GM18858 (cell line): ENCODE results near the gene TRPM3.

Source experiments
- ATAC-seq: cut with Tn5 transposase; IDR thresholded peaks from one replicate; pipeline ENCODE4 v1.9.1; 2021; ENCODE audit not compliant: unreplicated experiment

TRPM3 gene

GRCh38 chr9:70535546-70536323 is 585.7 kb downstream of the TRPM3 start:
- no peak for ATAC-seq

- ATAC-seq: no peak
These were observed 587.0 kb downstream of the TRPM3 start for GRCh38 chr9:70534471-70534870.

DNA sequence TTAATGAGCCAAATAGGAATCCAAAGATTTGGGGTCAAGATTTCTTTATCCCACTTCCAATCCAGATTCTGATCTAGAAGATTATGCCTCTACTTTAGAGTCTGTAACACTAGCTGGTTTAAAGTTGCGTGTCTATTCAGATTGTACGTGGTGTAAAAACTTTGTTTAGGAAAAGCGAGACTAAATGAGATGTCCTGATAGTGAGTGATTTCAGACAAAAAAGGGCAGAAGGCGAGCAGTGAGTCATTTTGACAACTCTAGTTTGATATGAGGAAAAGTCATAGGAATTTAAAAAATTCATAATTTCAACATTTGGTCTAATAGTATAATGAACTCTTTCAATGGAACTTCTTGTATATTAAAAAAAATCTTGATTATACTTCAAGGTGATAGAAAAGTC is 587.4 kb downstream of the TRPM3 start:
- no peak for ATAC-seq

DNA sequence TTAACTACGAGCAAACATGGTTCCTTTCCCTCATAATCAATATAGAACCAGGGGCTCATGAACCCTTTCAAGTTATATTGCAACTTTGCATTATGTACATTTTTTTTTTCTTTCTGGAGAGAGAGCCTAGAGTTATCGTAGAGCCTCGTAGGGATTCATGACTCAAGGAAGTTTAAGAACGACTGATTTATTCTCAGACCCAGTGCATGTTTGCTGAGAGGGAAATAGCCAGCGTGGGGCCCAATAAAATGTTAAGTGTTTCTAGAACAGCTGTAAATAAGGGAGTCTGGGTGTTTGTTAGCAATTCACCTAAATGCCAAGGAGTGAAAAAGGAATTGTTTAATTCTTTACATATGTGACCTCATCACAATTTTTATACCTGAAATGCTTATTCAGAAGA is 587.9 kb downstream of the TRPM3 start:
- no peak for ATAC-seq

GRCh38 chr9:70532716-70533115 is 588.7 kb downstream of the TRPM3 start:
- ATAC-seq: no peak

DNA sequence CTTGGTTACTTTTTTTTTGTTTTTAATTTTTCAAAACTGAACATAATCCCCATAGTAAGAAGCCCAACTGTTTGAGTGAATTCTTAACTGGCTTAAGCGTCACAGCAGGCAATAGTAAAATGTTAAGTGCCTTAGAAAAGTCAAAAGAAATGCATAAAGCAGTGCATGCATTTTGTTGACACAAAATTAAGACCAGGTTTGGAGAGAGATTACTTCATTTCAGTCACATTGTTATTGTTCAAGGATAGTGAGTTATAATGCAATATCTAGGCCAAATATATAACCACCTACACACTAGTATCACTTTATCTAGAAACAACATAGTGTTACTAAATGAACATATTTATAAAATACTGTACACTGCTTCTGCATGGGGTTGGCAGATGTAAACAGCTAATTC is 590.1 kb downstream of the TRPM3 start:
- no peak for ATAC-seq

- no peak for ATAC-seq
These were observed 590.7 kb downstream of the TRPM3 start for GRCh38 chr9:70530716-70531115.

DNA sequence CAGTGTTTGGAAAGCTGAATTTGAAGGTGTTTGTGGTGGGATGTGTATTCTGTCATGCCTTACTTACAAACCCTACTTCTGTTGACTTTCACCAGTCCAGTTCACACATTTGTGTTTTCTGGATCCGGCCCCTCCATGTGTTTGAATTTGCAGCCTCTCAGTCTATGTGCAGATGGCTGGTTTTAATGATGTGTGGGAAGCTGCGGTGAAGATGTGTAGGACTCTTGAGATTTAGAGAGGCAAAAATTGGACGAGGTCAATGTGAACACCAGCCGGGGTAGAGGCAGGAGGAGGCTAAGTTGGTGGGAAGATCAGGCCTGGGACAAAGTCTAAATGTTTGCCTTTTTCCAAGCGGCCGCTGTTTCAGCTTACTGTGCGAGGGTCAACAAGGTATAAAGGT is 591.6 kb downstream of the TRPM3 start:
- ATAC-seq: no peak

DNA sequence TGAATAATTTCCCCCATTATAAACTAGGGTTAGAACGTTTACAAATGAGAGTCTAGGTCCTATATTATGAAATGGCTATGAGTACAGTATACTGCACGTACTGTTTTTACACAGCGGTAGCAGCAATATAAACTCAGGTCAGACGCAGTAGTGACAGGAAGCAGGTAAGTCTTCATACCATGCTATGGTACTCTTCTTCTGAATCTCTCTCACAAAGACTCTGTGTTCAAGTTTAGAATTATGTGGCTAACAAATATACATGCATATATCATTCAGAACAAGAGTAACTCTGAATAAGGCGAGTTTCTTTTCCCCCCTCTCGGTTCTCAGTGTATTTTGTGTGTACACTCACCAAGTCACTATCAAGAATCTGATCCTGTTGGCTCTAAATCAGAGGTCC is 592.0 kb downstream of the TRPM3 start:
- no peak for ATAC-seq

DNA sequence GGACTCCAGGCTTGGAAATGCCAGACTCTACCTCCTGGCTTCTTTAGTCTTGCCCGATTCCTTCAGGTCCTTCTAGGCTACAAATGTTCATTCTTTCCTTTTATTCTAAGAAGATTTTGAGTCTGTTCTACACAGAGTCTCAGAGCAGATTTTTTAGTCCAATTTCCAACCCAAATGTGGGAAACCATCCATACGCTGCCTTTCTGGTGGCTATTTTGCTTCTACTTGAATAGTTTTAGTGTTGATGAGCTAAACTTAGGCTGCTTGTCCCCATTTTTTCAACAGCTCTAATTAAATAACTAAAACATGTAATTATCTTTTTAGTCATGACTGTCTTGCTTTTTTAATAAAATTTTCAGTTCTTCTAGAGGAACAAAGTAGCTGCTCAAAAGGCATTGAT is 594.5 kb downstream of the TRPM3 start:
- no peak for ATAC-seq

DNA sequence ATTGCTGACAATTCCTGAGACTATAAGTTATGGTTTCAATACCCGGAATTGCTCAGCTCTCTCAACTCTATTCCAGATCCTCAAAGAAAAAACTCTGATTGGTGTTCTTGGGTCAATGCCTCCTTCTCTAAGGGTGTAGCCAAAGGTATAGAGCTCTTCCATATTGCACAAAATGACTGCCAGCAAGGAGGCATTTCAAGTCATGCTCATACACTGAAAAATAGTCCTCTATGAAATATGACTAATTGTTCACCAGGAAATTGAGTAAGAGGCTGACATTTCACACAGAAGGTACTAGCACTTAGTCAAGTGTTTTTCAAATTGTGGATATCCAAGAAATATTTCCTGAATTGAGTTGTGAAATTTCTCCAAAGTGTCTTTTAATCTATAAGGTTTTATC is 595.9 kb downstream of the TRPM3 start:
- no peak for ATAC-seq

DNA sequence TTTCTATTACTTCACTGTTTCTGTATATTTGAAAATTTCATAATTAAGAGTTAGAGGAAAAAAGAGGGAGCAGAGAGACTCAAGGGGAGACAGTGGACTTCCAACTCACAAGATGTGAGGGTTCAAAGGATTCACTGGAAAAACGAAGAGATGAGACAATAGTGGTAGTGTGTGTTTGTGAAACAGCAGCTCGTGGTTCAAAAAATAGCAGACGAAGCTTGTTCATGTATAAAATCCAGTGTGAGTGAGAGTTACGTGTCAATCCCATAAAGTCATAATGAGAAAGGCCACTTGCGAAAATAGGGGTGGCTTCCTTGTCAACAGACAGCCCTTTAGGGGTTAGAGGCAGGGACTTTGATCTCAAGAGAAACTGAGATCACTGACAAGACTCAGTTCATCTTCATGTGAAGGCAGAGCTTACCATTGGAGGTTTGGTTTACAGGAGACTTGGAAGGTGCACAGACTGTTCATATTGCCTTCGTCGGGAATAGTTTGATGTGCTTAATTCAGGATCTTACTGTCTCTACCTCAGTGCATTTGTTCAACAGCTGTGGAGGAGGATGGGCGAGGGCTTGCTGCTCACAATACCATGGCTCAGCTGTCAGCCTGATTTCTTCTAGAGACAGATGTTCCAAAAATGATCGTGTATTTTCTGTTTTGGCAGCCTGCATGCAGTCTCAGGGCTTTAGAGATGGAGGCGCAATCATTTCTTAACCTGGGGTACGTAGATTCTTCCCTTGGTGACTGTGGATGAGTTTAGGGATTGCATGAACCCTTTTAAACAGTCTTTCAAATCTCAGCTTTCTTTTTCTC is 601.3 kb downstream of the TRPM3 start:
- peak; percentile 86 for ATAC-seq

- no peak for ATAC-seq
These were observed 603.4 kb downstream of the TRPM3 start for GRCh38 chr9:70517926-70518610.

- no peak for ATAC-seq
These were observed 607.1 kb downstream of the TRPM3 start for GRCh38 chr9:70514273-70514672.

GRCh38 chr9:70511858-70512257 is 609.6 kb downstream of the TRPM3 start:
- no peak for ATAC-seq

DNA sequence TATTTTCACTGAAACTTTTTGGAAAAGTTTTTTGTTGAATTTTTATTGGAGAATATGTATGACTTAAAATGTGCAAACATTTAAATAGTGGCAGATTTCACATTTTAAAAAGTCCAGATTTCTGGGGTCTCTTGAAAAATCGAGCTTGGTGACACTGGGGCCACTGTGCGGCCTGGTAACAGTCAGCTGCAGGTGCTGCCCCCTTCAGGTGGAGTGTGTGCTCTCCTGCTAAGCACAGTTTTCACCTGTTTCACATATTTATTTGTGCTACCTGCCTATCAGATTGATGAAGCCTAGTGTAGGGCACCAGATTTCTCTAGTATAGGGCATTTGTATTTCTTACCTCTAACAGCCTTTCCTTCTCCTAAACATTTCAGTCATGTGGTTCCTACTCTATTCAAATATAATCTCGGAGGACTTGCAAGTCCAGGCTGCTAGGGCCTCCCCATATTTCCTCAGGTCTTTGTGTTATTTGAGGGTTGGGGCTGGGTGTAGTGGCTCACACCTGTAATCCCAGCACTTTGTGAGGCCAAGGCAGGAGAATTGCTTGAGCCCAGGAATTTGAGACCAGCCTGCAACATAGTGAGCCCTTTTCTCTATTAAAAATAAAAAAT is 611.2 kb downstream of the TRPM3 start:
- ATAC-seq: no peak

GRCh38 chr9:70506159-70506558 is 615.3 kb downstream of the TRPM3 start:
- no peak for ATAC-seq

GRCh38 chr9:70504834-70505233 is 616.6 kb downstream of the TRPM3 start:
- ATAC-seq: no peak

DNA sequence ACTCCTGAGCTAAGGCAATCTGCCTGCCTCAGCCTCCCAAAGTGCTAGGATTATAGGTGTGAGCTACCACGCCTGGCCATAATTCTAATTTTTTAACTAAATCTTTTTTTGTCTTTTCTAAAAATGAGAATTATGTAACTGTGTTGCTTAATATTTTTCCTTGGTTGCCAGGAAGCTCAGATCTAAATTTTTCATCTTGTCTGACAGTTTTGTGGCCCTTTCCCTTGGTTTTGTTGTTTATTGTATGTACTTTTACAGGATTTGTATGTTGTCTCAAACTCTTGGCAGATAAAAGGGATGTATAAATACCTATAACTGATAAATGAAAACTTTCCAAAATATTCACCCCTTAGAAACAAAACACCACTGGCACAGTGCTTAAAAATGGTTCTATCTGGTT is 618.7 kb downstream of the TRPM3 start:
- ATAC-seq: no peak

GRCh38 chr9:70500793-70501192 is 620.6 kb downstream of the TRPM3 start:
- no peak for ATAC-seq

GRCh38 chr9:70499621-70500020 is 621.8 kb downstream of the TRPM3 start:
- no peak for ATAC-seq
